ENCODE results near the gene ELK3. TPM values are rescaled to one million over a fixed set of nuclear protein-coding genes. Genes with fewer than 3 reads are reported as not detected.
A peak's percentile ranks its signal among the peaks of the same experiment; 100 is the strongest.

Gene ELK3
- total RNA-seq, 4 donors from 2014 or later = 10.1 to 25.3 (median 23.4) TPM

GRCh38 chr12:96226801-96227348 lies 32.7 kb downstream of the ELK3 start:
- WGBS, 2 donors (ENCODE audit: low coverage in 1 of 2) = 74 to 83% methylated on average over 17 of the region's 17 CpGs
- no peaks in the 10 kb centered on the region for H3K9me3 ChIP-seq
- H3K27ac ChIP-seq = peak overlapping the region in 3 of 4 donors; percentile 32 to 95 (median 71)
- no peaks in the 10 kb centered on the region for H3K27me3 ChIP-seq
- H3K36me3 ChIP-seq = no peaks in the 10 kb centered on the region
- H3K4me1 ChIP-seq = peaks cover 0 to 57% (median 8%) of the 10 kb centered on the region in 3 donors
- H3K4me3 ChIP-seq = no peak overlapping the region
- no peak for ATAC-seq
- TF ChIP-seq CTCF (IDR thresholded peaks at IDR 0.05) (no peak), POLR2A (IDR thresholded peaks at IDR 0.05) (no peak), EP300 (IDR thresholded peaks at IDR 0.05) (no peak), POLR2AphosphoS5 (IDR thresholded peaks at IDR 0.05) (no peak)

- no peaks in the 10 kb centered on the region for H3K27me3 ChIP-seq
- WGBS, 2 donors (ENCODE audit: low coverage in 1 of 2) = 64 to 73% methylated on average over 6 to 9 of the region's 12 CpGs
- no peak for ATAC-seq
- H3K27ac ChIP-seq = peak overlapping the region in 3 of 4 donors; percentile 32 to 95 (median 43)
- no peaks in the 10 kb centered on the region for H3K9me3 ChIP-seq
- peaks cover 0 to 63% (median 8%) of the 10 kb centered on the region in 3 donors for H3K4me1 ChIP-seq
- H3K4me3 ChIP-seq = no peak overlapping the region
- no peaks in the 10 kb centered on the region for H3K36me3 ChIP-seq
- TF ChIP-seq POLR2A (IDR thresholded peaks at IDR 0.05) (no peak), CTCF (IDR thresholded peaks at IDR 0.05) (no peak), POLR2AphosphoS5 (IDR thresholded peaks at IDR 0.05) (no peak), EP300 (IDR thresholded peaks at IDR 0.05) (no peak)
Measured at GRCh38 chr12:96227365-96228106, 33.4 kb downstream of the ELK3 start.

- no peak for ATAC-seq
- TF ChIP-seq EP300 (IDR thresholded peaks at IDR 0.05) (no peak), POLR2A (IDR thresholded peaks at IDR 0.05) (no peak), CTCF (IDR thresholded peaks at IDR 0.05) (no peak), POLR2AphosphoS5 (IDR thresholded peaks at IDR 0.05) (no peak)
- Histone ChIP-seq H3K9me3 (no peaks in the 10 kb centered on the region), H3K4me1 (peaks cover 1 to 68% (median 12%) of the 10 kb centered on the region in 3 donors), H3K36me3 (no peaks in the 10 kb centered on the region), H3K27ac (peak overlapping the region in 3 of 4 donors; percentile 15 to 95 (median 94)), H3K4me3 (no peak overlapping the region), H3K27me3 (no peaks in the 10 kb centered on the region)
- 59 to 67% methylated on average over 6 to 11 of the region's 12 CpGs for WGBS, 2 donors (ENCODE audit: low coverage in 1 of 2)
Measured at GRCh38 chr12:96228566-96229248, 34.5 kb downstream of the ELK3 start.

- no peaks in the 10 kb centered on the region for H3K27me3 ChIP-seq
- no peak overlapping the region for H3K4me3 ChIP-seq
- H3K27ac ChIP-seq = peak overlapping the region in 3 of 4 donors; percentile 58 to 95 (median 94)
- ATAC-seq = no peak
- peaks cover 13 to 66% (median 20%) of the 10 kb centered on the region in 3 donors for H3K4me1 ChIP-seq
- H3K36me3 ChIP-seq = no peaks in the 10 kb centered on the region
- H3K9me3 ChIP-seq = no peaks in the 10 kb centered on the region
- WGBS, 2 donors (ENCODE audit: low coverage in 1 of 2) = 92 to 100% methylated on average over 1 to 7 of the region's 13 CpGs
- TF ChIP-seq POLR2AphosphoS5 (IDR thresholded peaks at IDR 0.05) = no peak
- TF ChIP-seq POLR2A (IDR thresholded peaks at IDR 0.05) = no peak
- no peak for TF ChIP-seq CTCF (IDR thresholded peaks at IDR 0.05)
- no peak for TF ChIP-seq EP300 (IDR thresholded peaks at IDR 0.05)
Measured at GRCh38 chr12:96230646-96231045, 36.5 kb downstream of the ELK3 start.
